ELF-1 (cell line): ENCODE data around the gene MMP13.
"Not testable (repeated sequence)": the region's sequence is repeated elsewhere in the genome, so short reads cannot be mapped to it uniquely, and the experiment has no call there.

Experiments used
- DNase-seq: peaks from one replicate; pipeline ENCODE4 v3.0.0-alpha.2; 2016; ENCODE audit warnings: low read depth, low spot score

Gene MMP13

GRCh38 chr11:102955624-102956023 lies at the start of gene MMP13:
Gene MMP13 (minus strand): TSS chr11:102955732. CDS start chr11:102955705, 27 bp downstream.
- no peak for DNase-seq

- DNase-seq: not testable (repeated sequence)
Observed at GRCh38 chr11:103004234-103004633, 48.7 kb upstream of the MMP13 start.

- no peak for DNase-seq
Observed at GRCh38 chr11:102994105-102994504, 38.6 kb upstream of the MMP13 start.

- no peak for DNase-seq
Observed at GRCh38 chr11:102991776-102992175, 36.2 kb upstream of the MMP13 start.

- no peak for DNase-seq
Observed at GRCh38 chr11:102990145-102990544, 34.6 kb upstream of the MMP13 start.

GRCh38 chr11:102989379-102990047 lies 34.0 kb upstream of the MMP13 start:
- no peak for DNase-seq

GRCh38 chr11:102986815-102987214 lies 31.3 kb upstream of the MMP13 start:
- no peak for DNase-seq

GRCh38 chr11:102985850-102986249 lies 30.3 kb upstream of the MMP13 start:
- no peak for DNase-seq

GRCh38 chr11:102983486-102983885 lies 28.0 kb upstream of the MMP13 start:
- DNase-seq: no peak

GRCh38 chr11:102981324-102981910 lies 25.9 kb upstream of the MMP13 start:
- no peak for DNase-seq

GRCh38 chr11:102974552-102975280 lies 19.2 kb upstream of the MMP13 start:
- DNase-seq: no peak

GRCh38 chr11:102973698-102974097 lies 18.2 kb upstream of the MMP13 start:
- not testable (repeated sequence) for DNase-seq

- DNase-seq: no peak
Observed at GRCh38 chr11:102972853-102973252, 17.3 kb upstream of the MMP13 start.

GRCh38 chr11:102971766-102972165 lies 16.2 kb upstream of the MMP13 start:
- DNase-seq: no peak

- no peak for DNase-seq
Observed at GRCh38 chr11:102967497-102967896, 12.0 kb upstream of the MMP13 start.

- no peak for DNase-seq
Observed at GRCh38 chr11:102966011-102966410, 10.5 kb upstream of the MMP13 start.

GRCh38 chr11:102964867-102965266 lies 9.3 kb upstream of the MMP13 start:
- DNase-seq: no peak

GRCh38 chr11:102957953-102958352 lies 2.4 kb upstream of the MMP13 start:
- DNase-seq: no peak

GRCh38 chr11:102950622-102951081 lies 4.9 kb downstream of the MMP13 start:
- no peak for DNase-seq

- no peak for DNase-seq
Observed at GRCh38 chr11:102946237-102946636, 9.3 kb downstream of the MMP13 start.

GRCh38 chr11:102940714-102941588 lies 14.6 kb downstream of the MMP13 start:
- DNase-seq: peak; percentile 66
